ENCODE data around the gene SPATA32.

DNA sequence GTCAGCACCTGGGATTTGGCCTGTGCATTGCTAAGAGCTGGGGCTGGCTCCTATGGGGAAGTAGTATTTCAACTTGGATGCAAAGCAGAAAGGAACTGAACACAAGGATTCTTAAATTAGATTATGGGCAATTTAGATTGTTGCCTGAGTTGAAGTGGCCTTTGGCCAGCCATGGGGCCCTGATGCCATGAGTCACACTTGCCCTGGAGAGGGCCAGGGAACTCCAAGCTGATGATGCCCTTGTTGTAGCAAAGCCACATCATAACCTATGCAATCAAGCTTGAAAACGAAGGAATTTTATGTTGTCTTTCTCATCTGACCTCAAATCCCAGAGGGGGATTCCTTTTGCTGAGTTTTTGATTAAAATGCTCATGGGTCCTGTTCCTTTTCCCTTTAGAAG lies 3.9 kb upstream of the SPATA32 start:
- TF ChIP-seq POLR2A (IDR thresholded peaks at IDR 0.05) (no peak), POLR2AphosphoS5 (IDR thresholded peaks at IDR 0.05) (no peak)
- TF ChIP-seq, protein P1, sequence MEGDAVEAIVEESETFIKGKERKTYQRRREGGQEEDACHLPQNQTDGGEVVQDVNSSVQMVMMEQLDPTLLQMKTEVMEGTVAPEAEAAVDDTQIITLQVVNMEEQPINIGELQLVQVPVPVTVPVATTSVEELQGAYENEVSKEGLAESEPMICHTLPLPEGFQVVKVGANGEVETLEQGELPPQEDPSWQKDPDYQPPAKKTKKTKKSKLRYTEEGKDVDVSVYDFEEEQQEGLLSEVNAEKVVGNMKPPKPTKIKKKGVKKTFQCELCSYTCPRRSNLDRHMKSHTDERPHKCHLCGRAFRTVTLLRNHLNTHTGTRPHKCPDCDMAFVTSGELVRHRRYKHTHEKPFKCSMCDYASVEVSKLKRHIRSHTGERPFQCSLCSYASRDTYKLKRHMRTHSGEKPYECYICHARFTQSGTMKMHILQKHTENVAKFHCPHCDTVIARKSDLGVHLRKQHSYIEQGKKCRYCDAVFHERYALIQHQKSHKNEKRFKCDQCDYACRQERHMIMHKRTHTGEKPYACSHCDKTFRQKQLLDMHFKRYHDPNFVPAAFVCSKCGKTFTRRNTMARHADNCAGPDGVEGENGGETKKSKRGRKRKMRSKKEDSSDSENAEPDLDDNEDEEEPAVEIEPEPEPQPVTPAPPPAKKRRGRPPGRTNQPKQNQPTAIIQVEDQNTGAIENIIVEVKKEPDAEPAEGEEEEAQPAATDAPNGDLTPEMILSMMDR (IDR thresholded peaks at IDR 0.05), result no peak
